HuH-7 (cell line): Measurements from ENCODE around the gene FTCDNL1.

Experiments
- DNase-seq: peaks from one replicate; pipeline ENCODE4 v3.0.0; 2011; ENCODE audit warnings: low spot score

FTCDNL1 gene

GRCh38 chr2:199742884-199743283 lies 108.1 kb downstream of the FTCDNL1 start:
- DNase-seq = no peak

GRCh38 chr2:199740111-199740428 lies 110.9 kb downstream of the FTCDNL1 start:
- DNase-seq = no peak

GRCh38 chr2:199739413-199740110 lies 111.4 kb downstream of the FTCDNL1 start:
- DNase-seq = peak; percentile 33

- peak; percentile 30 for DNase-seq
Measured at GRCh38 chr2:199738727-199739412, 112.1 kb downstream of the FTCDNL1 start.

GRCh38 chr2:199734651-199735050 lies 116.3 kb downstream of the FTCDNL1 start:
- DNase-seq = no peak

GRCh38 chr2:199734011-199734410 lies 117.0 kb downstream of the FTCDNL1 start:
- DNase-seq = no peak

- no peak for DNase-seq
Measured at GRCh38 chr2:199727801-199728200, 123.2 kb downstream of the FTCDNL1 start.

- DNase-seq = no peak
Measured at GRCh38 chr2:199727306-199727705, 123.7 kb downstream of the FTCDNL1 start.

GRCh38 chr2:199718074-199718473 lies 132.9 kb downstream of the FTCDNL1 start:
- DNase-seq = no peak

GRCh38 chr2:199717587-199717907 lies 133.4 kb downstream of the FTCDNL1 start:
- DNase-seq = no peak

- no peak for DNase-seq
Measured at GRCh38 chr2:199716807-199717586, 134.0 kb downstream of the FTCDNL1 start.

GRCh38 chr2:199713746-199714145 lies 137.2 kb downstream of the FTCDNL1 start:
- no peak for DNase-seq

GRCh38 chr2:199710551-199710950 lies 140.4 kb downstream of the FTCDNL1 start:
- DNase-seq = no peak
